NT2/D1 (cell line): ENCODE data around the gene ENO2.
A peak's percentile ranks its signal among the peaks of the same experiment; 100 is the strongest.

ENCODE experiments used
- DNase-seq: peaks from one replicate; pipeline ENCODE4 v3.0.0-alpha.2; 2011; ENCODE audit warnings: low read depth, low spot score
- H3K27me3 ChIP-seq: 2 replicates; pipeline ENCODE4 v1.6.0; 2011; ENCODE audit warnings: mild to moderate bottlenecking; ENCODE audit not compliant: insufficient read length, insufficient read depth
- H3K36me3 ChIP-seq: 2 replicates; pipeline ENCODE4 v1.6.1; 2011; ENCODE audit warnings: mild to moderate bottlenecking, low read length, mixed read lengths; ENCODE audit not compliant: insufficient read depth, insufficient read length
- H3K4me1 ChIP-seq: 2 replicates; pipeline ENCODE4 v1.5.1; 2011; ENCODE audit not compliant: insufficient read depth, insufficient read length
- H3K4me3 ChIP-seq: 2 replicates; pipeline ENCODE4 v1.5.1; 2011; ENCODE audit warnings: low read depth; ENCODE audit not compliant: insufficient read length
- H3K9ac ChIP-seq: 2 replicates; pipeline ENCODE4 v1.6.0; 2011; ENCODE audit warnings: low read depth; ENCODE audit not compliant: insufficient read length
- H3K9me3 ChIP-seq: 2 replicates; pipeline ENCODE4 v1.5.1; 2011; ENCODE audit warnings: mild to moderate bottlenecking, low read length; ENCODE audit not compliant: insufficient read depth
- SUZ12 ChIP-seq: IDR thresholded peaks from 2 replicates; pipeline ENCODE4 v1.6.1; 2011; ENCODE audit not compliant: insufficient read length, insufficient read depth; ENCODE audit errors: extremely low read depth
- YY1 ChIP-seq: IDR thresholded peaks from 2 replicates; pipeline ENCODE4 v1.6.1; 2011; ENCODE audit not compliant: insufficient read length, insufficient read depth
- ZNF274 ChIP-seq: IDR thresholded peaks from 2 replicates; pipeline ENCODE4 v1.6.1; 2011; ENCODE audit warnings: mild to moderate bottlenecking, low read depth, low read length

ENO2 gene

GRCh38 chr12:6946033-6946919, 31.9 kb downstream of the ENO2 start:
- H3K9ac ChIP-seq = peak overlapping the region; percentile 100
- DNase-seq = peak; percentile 95
- H3K36me3 ChIP-seq = peaks cover 33% of the 10 kb centered on the region
- no peaks in the 10 kb centered on the region for H3K9me3 ChIP-seq
- no peaks in the 10 kb centered on the region for H3K27me3 ChIP-seq
- no peak for TF ChIP-seq SUZ12
- no peak for TF ChIP-seq ZNF274
- no peak for TF ChIP-seq YY1
- peaks cover 25% of the 10 kb centered on the region for H3K4me1 ChIP-seq
- H3K4me3 ChIP-seq = peak overlapping the region; percentile 52

GRCh38 chr12:6946920-6947374, 32.6 kb downstream of the ENO2 start:
- Histone ChIP-seq H3K27me3 (no peaks in the 10 kb centered on the region), H3K4me1 (peaks cover 26% of the 10 kb centered on the region), H3K4me3 (peak overlapping the region; percentile 52), H3K36me3 (peaks cover 27% of the 10 kb centered on the region), H3K9me3 (no peaks in the 10 kb centered on the region), H3K9ac (peak overlapping the region; percentile 72)
- no peak for TF ChIP-seq ZNF274
- TF ChIP-seq SUZ12 = no peak
- TF ChIP-seq YY1 = no peak
- DNase-seq = no peak

GRCh38 chr12:6947615-6948014, 33.2 kb downstream of the ENO2 start:
- peaks cover 20% of the 10 kb centered on the region for H3K36me3 ChIP-seq
- no peak overlapping the region for H3K9ac ChIP-seq
- H3K27me3 ChIP-seq = no peaks in the 10 kb centered on the region
- H3K4me1 ChIP-seq = peaks cover 33% of the 10 kb centered on the region
- no peaks in the 10 kb centered on the region for H3K9me3 ChIP-seq
- TF ChIP-seq YY1 (no peak), ZNF274 (no peak), SUZ12 (no peak)
- DNase-seq = no peak
- no peak overlapping the region for H3K4me3 ChIP-seq

GRCh38 chr12:6948873-6949594, 34.7 kb downstream of the ENO2 start:
- DNase-seq = no peak
- H3K4me3 ChIP-seq = no peak overlapping the region
- H3K9ac ChIP-seq = peak overlapping the region; percentile 14
- peaks cover 19% of the 10 kb centered on the region for H3K36me3 ChIP-seq
- TF ChIP-seq YY1 (no peak), SUZ12 (no peak), ZNF274 (no peak)
- H3K9me3 ChIP-seq = no peaks in the 10 kb centered on the region
- H3K27me3 ChIP-seq = no peaks in the 10 kb centered on the region
- H3K4me1 ChIP-seq = peaks cover 45% of the 10 kb centered on the region

- no peaks in the 10 kb centered on the region for H3K9me3 ChIP-seq
- TF ChIP-seq SUZ12 = no peak
- TF ChIP-seq ZNF274 = no peak
- TF ChIP-seq YY1 = no peak
- DNase-seq = no peak
- H3K27me3 ChIP-seq = no peaks in the 10 kb centered on the region
- no peak overlapping the region for H3K4me3 ChIP-seq
- H3K4me1 ChIP-seq = peaks cover 40% of the 10 kb centered on the region
- no peak overlapping the region for H3K9ac ChIP-seq
- peaks cover 15% of the 10 kb centered on the region for H3K36me3 ChIP-seq
Observed at GRCh38 chr12:6950401-6950801, 36.0 kb downstream of the ENO2 start.

GRCh38 chr12:6950811-6951540, 36.6 kb downstream of the ENO2 start, which contains the start of gene PTPN6:
Gene PTPN6 (plus strand): TSS chr12:6951356. CDS start chr12:6951513, 157 bp downstream.
- Histone ChIP-seq H3K9me3 (no peaks in the 10 kb centered on the region), H3K9ac (peak within 1 kb of the TSS; percentile 39), H3K36me3 (peaks cover 10% of the 10 kb centered on the region), H3K4me3 (no peak within 1 kb of the TSS), H3K27me3 (no peaks in the 10 kb centered on the region), H3K4me1 (peaks cover 34% of the 10 kb centered on the region)
- TF ChIP-seq ZNF274 (no peak), YY1 (no peak), SUZ12 (no peak)
- no peak for DNase-seq

- H3K9ac ChIP-seq = peak overlapping the region; percentile 39
- no peak overlapping the region for H3K4me3 ChIP-seq
- H3K4me1 ChIP-seq = peaks cover 33% of the 10 kb centered on the region
Observed at GRCh38 chr12:6951551-6952120, 37.3 kb downstream of the ENO2 start.

More at GRCh38 chr12:6951551-6952120, 37.3 kb downstream of the ENO2 start:
- Histone ChIP-seq H3K27me3 (no peaks in the 10 kb centered on the region), H3K36me3 (peaks cover 12% of the 10 kb centered on the region), H3K9me3 (no peaks in the 10 kb centered on the region)
- no peak for TF ChIP-seq ZNF274
- TF ChIP-seq SUZ12 = no peak
- no peak for TF ChIP-seq YY1
- DNase-seq = no peak
